HG03139 (cell line): Measurements from ENCODE around the gene NUDT8.
"Not testable (repeated sequence)": the region's sequence is repeated elsewhere in the genome, so short reads cannot be mapped to it uniquely, and the experiment has no call there.

Experiments
- ATAC-seq: cut with Tn5 transposase; IDR thresholded peaks from one replicate; pipeline ENCODE4 v1.9.1; 2021; ENCODE audit not compliant: unreplicated experiment

NUDT8 gene

GRCh38 chr11:67630228-67630942 lies 648 bp upstream of the NUDT8 start:
- peak; percentile 55 for ATAC-seq

GRCh38 chr11:67628710-67629385 lies 889 bp downstream of the NUDT8 start:
- no peak for ATAC-seq

- ATAC-seq, result no peak
Measured at GRCh38 chr11:67627812-67628624, 1.7 kb downstream of the NUDT8 start.

- no peak for ATAC-seq
Measured at GRCh38 chr11:67627441-67627811, 2.3 kb downstream of the NUDT8 start.

GRCh38 chr11:67626970-67627369 lies 2.8 kb downstream of the NUDT8 start:
- no peak for ATAC-seq

- ATAC-seq, result not testable (repeated sequence)
Measured at GRCh38 chr11:67626131-67626833, 3.5 kb downstream of the NUDT8 start.

GRCh38 chr11:67623795-67624194 lies 5.9 kb downstream of the NUDT8 start:
- ATAC-seq, result not testable (repeated sequence)

- not testable (repeated sequence) for ATAC-seq
Measured at GRCh38 chr11:67622905-67623304, 6.8 kb downstream of the NUDT8 start.

- ATAC-seq, result not testable (repeated sequence)
Measured at GRCh38 chr11:67621928-67622327, 7.8 kb downstream of the NUDT8 start.

- ATAC-seq, result not testable (repeated sequence)
Measured at GRCh38 chr11:67620621-67621020, 9.1 kb downstream of the NUDT8 start.

GRCh38 chr11:67619683-67620618 lies 9.8 kb downstream of the NUDT8 start:
- not testable (repeated sequence) for ATAC-seq

- ATAC-seq, result not testable (repeated sequence)
Measured at GRCh38 chr11:67618901-67619659, 10.7 kb downstream of the NUDT8 start.

- ATAC-seq, result no peak
Measured at GRCh38 chr11:67617243-67617953, 12.3 kb downstream of the NUDT8 start.

- no peak for ATAC-seq
Measured at GRCh38 chr11:67616431-67617242, 13.1 kb downstream of the NUDT8 start.

GRCh38 chr11:67615728-67616430 lies 13.9 kb downstream of the NUDT8 start:
- no peak for ATAC-seq

- no peak for ATAC-seq
Measured at GRCh38 chr11:67614730-67615714, 14.7 kb downstream of the NUDT8 start.
